ENCODE measurements around the gene RTN1. TPM values are rescaled to one million over a fixed set of nuclear protein-coding genes. Genes with fewer than 3 reads are reported as not detected.

The RTN1 gene
- total RNA-seq, 4 donors from 2014 or later, result 5.0 to 7.0 (median 5.7) TPM

DNA sequence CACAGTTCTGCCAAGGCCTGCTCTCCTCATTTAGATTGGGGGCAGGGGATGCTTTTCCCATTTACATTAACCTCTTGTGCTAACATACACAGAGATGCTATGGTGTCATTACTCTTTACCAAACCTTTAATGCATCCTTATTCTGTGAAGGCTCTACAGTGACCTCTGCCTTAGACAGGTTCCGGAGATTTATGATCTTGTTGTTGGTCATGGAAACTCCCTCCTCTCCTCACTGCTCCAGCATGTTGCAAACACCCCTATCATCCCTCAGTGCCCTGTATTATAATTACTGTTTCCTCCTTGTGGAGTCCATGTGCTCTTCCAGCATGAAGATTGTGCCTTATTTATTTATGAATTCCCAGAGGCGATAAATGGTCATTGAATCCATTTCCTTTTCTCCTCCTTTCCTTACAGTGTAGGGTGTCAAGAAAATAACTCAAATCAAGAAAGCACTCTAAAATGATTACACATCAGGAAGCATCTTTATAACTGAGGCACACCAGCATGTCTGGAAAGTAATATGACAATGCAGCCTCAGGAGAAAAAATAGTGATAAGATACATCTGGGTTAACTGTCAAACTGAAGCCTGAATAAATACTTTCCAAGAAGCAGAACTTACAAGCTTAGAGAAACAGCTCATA lies 37.8 kb downstream of the RTN1 start:
- H3K27me3 ChIP-seq, result no peaks in the 10 kb centered on the region
- no peak overlapping the region for H3K27ac ChIP-seq
- DNase-seq, result no peak
- no peaks in the 10 kb centered on the region for H3K9me3 ChIP-seq
- no peaks in the 10 kb centered on the region for H3K4me1 ChIP-seq
- no peaks in the 10 kb centered on the region for H3K36me3 ChIP-seq
- TF ChIP-seq, protein P1, sequence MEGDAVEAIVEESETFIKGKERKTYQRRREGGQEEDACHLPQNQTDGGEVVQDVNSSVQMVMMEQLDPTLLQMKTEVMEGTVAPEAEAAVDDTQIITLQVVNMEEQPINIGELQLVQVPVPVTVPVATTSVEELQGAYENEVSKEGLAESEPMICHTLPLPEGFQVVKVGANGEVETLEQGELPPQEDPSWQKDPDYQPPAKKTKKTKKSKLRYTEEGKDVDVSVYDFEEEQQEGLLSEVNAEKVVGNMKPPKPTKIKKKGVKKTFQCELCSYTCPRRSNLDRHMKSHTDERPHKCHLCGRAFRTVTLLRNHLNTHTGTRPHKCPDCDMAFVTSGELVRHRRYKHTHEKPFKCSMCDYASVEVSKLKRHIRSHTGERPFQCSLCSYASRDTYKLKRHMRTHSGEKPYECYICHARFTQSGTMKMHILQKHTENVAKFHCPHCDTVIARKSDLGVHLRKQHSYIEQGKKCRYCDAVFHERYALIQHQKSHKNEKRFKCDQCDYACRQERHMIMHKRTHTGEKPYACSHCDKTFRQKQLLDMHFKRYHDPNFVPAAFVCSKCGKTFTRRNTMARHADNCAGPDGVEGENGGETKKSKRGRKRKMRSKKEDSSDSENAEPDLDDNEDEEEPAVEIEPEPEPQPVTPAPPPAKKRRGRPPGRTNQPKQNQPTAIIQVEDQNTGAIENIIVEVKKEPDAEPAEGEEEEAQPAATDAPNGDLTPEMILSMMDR (IDR thresholded peaks at IDR 0.05), result no peak
- TF ChIP-seq POLR2A (IDR thresholded peaks at IDR 0.05), result no peak
- H3K4me3 ChIP-seq, result no peak overlapping the region

GRCh38 chr14:59831121-59831730 lies 39.4 kb downstream of the RTN1 start:
- TF ChIP-seq POLR2A (IDR thresholded peaks at IDR 0.05), result no peak
- TF ChIP-seq, protein P1 (IDR thresholded peaks at IDR 0.05), result no peak
- Histone ChIP-seq H3K4me3 (no peak overlapping the region), H3K9me3 (no peaks in the 10 kb centered on the region), H3K27me3 (no peaks in the 10 kb centered on the region), H3K27ac (no peak overlapping the region), H3K36me3 (no peaks in the 10 kb centered on the region), H3K4me1 (no peaks in the 10 kb centered on the region)
- no peak for DNase-seq

- no peak for DNase-seq
- Histone ChIP-seq H3K9me3 (no peaks in the 10 kb centered on the region), H3K27me3 (no peaks in the 10 kb centered on the region), H3K27ac (no peak overlapping the region), H3K36me3 (no peaks in the 10 kb centered on the region), H3K4me1 (no peaks in the 10 kb centered on the region), H3K4me3 (no peak overlapping the region)
- TF ChIP-seq, protein P1 (IDR thresholded peaks at IDR 0.05), result no peak
- TF ChIP-seq POLR2A (IDR thresholded peaks at IDR 0.05), result no peak
These were observed 40.2 kb downstream of the RTN1 start for GRCh38 chr14:59830338-59830734.

GRCh38 chr14:59829469-59830337 lies 40.9 kb downstream of the RTN1 start:
- no peaks in the 10 kb centered on the region for H3K9me3 ChIP-seq
- H3K27me3 ChIP-seq, result no peaks in the 10 kb centered on the region
- no peaks in the 10 kb centered on the region for H3K4me1 ChIP-seq
- no peaks in the 10 kb centered on the region for H3K36me3 ChIP-seq
- H3K4me3 ChIP-seq, result no peak overlapping the region
- TF ChIP-seq, protein P1 (IDR thresholded peaks at IDR 0.05), result no peak
- no peak for TF ChIP-seq POLR2A (IDR thresholded peaks at IDR 0.05)
- no peak for DNase-seq
- no peak overlapping the region for H3K27ac ChIP-seq

GRCh38 chr14:59828276-59828675 lies 42.3 kb downstream of the RTN1 start:
- no peak for TF ChIP-seq POLR2A (IDR thresholded peaks at IDR 0.05)
- TF ChIP-seq, protein P1 (IDR thresholded peaks at IDR 0.05), result no peak
- no peaks in the 10 kb centered on the region for H3K36me3 ChIP-seq
- H3K4me1 ChIP-seq, result no peaks in the 10 kb centered on the region
- no peak for DNase-seq
- H3K27me3 ChIP-seq, result no peaks in the 10 kb centered on the region
- H3K27ac ChIP-seq, result no peak overlapping the region
- H3K4me3 ChIP-seq, result no peak overlapping the region
- H3K9me3 ChIP-seq, result no peaks in the 10 kb centered on the region

All from Peyer's patch (tissue), 4 donors.